HG02759 (cell line): ENCODE measurements around the gene KAT6B.
A peak's percentile ranks its signal among the peaks of the same experiment; 100 is the strongest.
"Not testable (repeated sequence)": the region's sequence is repeated elsewhere in the genome, so short reads cannot be mapped to it uniquely, and the experiment has no call there.

Source experiments
- ATAC-seq: cut with Tn5 transposase; IDR thresholded peaks from one replicate; pipeline ENCODE4 v1.9.1; 2021; ENCODE audit warnings: mild to moderate bottlenecking, moderate library complexity; ENCODE audit not compliant: unreplicated experiment

The KAT6B gene

DNA sequence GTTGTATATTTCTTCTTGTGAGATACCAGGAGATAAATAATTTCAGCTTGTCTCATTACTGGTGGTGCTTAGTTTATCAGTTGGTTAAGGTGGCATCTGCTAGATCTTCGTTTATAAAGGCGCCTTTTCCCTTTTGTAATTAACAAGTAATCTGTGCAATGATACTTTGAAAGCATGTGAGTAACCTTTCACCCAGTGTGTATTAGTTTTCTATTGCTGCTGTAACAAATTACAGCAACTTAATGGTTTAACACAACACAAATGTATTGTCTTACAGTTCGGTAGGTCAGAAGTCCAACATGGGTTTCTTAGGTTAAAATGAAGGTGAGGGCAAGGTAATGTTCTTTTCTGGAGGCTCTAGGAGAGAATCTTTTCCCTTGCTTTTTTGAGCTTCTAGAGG lies 30.5 kb downstream of the KAT6B start:
- ATAC-seq, result no peak

DNA sequence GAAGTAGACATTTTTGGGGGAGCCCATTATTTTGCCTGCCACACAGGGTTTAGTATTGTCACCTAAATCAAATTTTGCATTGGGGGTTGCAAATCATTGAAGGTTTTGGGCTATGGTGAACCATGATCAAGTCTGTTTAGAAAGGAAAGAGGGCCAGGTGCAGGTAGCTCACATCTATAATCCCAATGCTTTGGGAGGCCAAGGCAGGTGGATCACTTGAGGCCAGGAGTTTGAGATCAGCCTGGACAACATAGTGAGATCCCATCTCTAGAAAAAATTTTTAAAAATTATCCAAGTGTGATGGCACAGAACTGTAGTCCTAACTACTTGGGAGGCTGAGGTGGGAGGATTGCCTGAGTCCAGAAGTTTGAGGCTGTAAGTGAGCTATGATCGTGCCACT lies 31.2 kb downstream of the KAT6B start:
- ATAC-seq, result no peak

DNA sequence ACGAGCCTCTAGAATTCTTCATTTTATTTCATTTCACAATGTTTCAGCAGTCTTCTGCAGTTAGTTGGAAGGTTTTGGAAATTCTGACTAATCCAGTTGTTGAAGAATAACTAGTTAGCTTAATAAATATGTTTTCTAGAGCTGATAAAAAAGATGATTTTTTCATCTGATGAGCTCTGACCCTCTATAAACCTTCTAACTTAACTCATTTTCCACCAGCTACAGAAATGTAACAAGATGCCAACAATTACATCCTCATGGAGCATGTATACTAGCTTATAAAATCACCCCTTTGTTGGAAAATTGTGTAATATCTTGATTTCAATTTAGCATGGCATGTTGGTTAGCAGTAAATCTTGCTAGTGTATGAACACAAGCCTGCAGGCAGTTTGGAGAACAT lies 33.1 kb downstream of the KAT6B start:
- ATAC-seq, result no peak

DNA sequence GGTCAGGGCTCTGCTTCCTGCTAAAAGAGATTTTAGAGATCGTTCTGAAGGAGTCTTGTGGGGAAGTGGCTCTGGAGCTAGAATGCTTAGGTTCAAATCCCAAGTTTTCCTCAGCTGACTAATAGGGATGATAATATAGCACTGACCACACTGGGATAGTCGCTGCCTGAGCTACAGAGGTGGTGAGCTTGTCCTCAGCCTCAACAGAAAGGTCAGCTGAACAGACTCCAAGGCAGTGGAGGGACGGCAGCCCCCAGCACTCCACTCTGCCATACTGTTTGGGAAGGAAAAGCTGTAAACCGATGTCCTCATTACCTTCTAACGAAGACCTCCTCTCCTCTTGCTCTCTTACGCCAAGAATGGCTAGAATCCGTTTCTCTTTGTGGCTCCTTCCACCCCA lies 36.2 kb downstream of the KAT6B start:
- ATAC-seq, result no peak

DNA sequence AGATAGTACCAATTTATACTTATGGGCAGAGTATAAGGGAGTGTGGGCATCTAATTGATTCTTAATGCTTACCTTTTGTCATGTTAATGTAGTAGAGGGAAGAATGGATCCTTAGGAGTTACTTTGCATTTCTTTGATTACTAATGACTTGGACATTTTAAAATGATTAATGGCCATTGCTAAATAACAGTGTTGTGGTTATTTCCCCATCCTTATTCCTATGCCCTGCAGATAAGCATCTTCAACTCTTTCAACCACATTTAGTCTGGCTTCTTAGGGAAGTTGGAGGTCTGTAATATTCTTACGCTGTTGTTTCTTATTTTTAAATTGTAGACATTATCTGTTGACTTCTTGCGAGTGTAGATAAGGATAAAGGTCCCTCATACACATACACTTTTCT lies 37.2 kb downstream of the KAT6B start:
- no peak for ATAC-seq

DNA sequence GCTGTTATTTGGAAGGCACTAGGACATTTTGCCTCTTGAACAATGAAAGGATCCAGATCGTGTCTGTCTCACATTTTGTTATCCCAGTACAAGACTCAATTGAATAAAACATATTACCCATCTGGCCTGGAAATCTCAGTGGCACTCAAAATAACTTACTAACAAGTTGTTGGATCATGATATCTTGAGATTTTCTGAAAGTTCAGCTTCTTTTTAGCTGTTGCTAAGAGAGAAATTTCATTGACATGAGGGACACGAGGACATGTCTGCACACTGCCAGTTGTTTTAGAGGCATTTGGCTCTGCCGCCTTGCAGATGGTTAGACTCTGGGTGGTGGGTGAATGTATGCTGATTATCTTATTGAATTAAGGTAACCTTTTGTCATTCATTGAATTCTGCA lies 41.0 kb downstream of the KAT6B start:
- ATAC-seq, result no peak

DNA sequence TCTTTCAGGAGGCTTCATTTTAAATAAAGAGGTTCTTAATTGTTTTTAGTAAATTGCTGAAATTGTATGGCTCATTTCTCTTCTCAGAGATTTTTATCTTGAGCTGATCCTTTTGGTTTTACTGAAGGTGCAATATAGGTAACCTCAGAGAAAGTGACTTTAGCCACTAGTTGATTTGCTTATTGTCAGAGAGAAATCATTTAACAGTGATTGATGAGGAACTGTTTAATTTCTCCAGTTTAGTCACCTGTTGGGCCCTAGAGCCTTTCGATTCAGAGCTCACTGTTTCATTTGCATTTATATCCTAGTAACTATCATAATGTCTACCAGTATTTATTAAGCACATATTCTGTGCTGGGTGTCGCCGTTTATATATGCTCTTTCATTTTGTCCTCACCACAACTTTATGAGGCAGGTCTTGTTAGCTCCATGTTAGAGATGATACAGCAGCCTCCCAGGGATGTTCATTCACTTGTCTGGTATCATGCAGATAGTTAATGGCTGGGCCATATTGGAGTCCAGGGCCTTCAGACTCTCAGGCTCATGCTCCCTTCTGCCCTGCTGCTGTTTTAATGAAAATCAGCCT lies 42.1 kb downstream of the KAT6B start:
- no peak for ATAC-seq

DNA sequence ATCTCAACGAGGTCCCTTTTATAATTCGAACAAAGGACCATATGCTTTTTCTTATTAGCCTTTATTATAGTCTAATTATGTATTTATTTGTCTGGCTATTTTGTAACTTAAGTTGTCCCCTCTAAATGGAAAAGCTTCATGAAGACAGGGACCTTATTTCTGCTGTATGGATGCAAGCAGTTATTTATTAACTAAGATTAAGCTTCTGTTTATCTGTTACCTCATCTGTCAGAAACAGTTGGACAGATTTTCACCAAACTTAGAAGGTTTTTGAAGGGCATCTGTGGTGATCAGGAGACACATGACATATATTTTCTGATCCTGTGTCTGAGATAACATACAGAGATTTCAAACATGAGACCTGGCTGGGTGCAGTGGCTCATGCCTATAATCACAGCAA lies 43.2 kb downstream of the KAT6B start:
- no peak for ATAC-seq

DNA sequence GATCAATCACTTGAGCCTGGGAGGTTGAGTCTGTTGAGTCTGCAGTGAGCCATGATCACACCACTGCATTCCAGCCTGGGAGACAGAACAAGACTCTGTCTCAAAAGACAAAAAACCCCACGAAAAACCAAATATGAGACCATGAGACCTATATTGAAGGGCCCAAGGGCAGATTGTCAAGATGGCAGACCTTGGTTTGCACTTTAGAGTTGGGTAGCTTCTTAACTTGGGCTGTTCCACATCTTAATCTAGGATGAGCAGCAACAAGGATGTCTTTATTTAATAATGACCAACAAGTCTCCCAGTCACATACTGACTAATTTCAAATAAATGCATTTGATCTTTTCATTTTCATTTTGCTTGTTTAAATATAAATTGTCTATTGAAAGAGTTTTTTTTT lies 43.8 kb downstream of the KAT6B start:
- ATAC-seq, result no peak

DNA sequence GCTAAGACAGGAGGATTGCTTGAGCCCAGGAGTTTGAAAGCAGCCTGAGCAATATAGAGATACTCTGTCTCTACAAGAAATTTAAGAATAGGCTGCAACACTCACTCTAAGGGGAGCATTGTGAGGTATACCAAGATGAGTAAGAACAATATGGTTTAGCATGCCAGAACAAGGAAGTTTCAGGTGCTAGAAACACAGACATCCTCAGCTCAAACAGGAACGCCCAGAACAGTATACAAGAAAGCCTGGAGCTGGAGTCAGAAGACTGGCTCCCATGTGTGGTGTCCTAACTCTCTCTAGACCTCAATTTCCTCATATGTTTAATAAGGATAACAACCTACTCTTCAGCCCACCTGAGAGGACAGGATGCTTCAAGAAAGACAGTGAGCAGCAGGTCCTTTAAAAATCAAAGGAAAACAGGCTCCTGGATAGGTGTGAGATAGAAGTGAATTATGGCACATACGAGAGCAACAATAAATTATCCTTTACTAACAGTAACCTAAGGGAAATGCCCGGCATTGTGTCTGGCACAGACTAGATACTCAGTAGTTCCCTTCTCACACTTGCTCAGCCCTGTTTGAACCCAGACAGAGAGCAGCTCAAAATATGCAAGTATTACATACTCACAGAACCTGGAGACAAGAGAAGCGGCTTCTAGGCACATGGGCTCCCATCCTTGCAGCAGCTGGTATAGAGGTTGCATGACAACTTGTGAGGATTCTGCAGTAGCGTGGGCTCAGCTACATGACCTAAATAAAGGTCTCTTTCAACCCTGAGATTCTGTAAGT lies 45.4 kb downstream of the KAT6B start:
- peak; percentile 88 for ATAC-seq

DNA sequence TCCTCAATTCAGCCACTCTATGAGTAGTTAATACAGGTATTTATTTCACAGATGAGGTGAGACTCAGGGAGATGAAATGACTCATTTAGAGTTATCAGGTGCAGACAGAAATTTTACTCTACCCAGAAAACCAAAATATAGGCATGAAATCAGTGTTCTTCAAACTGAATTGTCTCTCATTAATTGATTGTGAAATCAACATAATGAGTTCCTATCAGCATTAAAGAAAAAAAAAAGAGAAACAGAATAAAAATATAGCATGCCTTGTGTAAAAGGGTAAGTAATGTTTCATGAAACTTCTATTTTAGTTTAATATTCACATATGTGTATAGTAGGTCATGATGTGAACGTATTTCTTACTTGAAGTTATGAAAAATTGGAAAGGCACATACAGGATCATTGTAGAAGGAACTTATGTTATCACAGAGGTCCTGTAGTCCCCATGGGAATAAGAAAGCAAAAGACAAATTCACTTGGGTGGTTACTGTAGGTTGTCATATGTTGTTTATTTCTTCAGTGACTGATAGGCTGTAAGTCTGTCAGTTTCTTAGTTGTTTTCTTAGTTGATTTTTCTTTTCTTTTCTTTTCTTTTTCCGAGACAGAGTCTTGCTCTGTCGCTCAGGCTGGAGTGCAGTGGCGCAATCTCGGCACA lies 47.5 kb downstream of the KAT6B start:
- no peak for ATAC-seq

DNA sequence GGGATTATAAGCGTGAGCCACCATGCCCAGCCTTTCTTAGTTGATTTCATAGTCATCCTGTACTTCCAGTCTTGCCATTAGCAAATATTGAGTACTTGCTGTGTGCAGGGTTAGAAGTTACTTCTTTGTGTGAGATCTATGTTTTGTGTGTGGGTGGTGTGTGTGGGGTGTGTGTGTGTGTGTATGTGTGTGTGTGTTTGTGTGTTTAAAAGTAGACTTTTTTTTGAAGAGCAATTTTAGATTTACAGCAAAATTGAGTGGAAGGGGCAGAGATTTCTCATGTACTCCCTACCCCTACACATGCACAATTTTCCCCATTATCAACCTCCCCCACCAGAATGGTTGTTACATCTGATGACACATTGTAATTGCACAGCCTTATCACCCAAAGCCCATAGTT lies 48.2 kb downstream of the KAT6B start:
- ATAC-seq, result no peak

DNA sequence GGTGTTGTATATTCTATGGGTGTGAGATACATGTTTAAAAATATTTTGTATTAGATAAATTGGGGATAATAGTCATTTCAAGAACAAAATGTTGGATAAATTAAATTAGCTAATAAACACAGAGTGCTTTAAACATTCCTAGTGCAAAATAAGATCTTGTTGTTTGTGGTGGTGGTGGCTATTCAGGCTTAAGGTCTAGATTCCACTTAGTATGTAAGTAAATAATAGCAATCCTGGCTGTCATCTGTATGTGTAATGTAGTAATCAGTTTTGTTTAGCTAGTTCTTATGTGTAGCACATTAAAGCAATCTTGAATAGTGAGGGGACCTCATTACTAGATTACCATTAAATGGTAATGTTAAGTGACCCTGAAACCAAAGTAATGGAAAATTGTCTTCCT lies 48.7 kb downstream of the KAT6B start:
- no peak for ATAC-seq

DNA sequence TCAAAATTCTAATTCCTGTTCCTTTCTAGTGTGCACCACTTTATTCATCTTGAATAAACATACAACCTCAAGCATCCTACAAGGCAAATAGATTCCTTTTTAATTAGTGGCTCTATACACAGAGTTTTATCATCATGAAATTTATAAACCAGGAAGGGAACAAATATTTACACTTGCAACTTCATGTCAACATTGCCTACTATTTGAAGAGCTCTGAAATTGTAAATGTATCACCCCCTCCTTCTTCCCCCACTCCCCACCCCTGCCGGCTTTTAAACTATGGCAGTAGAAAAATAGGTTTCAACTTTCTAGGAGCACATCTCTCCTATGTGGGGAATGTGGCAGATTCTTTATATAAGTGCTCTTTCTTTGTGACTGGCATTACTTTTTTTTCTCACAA lies 49.6 kb downstream of the KAT6B start:
- no peak for ATAC-seq

DNA sequence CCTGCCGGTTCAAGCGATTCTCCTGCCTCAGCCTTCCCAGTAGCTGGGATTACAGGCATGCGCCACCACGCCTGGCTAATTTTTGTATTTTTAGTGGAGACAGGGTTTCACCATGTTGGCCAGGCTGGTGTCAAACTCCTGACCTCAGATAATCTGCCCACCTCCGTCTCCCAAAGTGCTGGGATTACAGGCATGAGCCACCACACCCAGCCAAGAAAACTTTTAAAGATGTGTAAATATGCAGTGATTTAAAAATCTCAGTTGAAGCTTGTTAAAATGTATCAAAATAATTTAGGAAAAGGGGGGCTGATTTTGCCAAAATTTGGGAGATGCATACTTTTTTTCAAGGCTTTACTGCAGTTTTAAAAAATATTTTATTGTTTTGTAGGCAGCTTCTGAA lies 50.7 kb downstream of the KAT6B start:
- ATAC-seq, result not testable (repeated sequence)

DNA sequence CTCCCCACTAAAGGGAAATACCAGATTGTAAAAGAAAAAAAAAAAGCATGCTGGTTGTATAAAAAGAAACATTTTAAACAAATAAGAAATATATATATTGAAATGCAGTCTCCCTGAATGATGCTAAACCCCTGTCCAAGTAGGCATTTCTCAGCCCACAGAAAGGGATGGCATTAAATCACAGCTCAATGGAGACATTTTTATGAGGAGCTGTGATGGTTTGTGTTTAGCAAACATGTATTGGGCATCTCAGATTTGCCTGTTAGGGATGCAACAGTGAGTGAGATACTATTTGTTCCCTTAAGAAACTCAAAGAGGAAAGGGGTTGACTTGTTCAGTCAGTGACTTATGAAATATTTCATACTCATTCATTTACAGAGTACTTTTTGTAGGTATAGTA lies 51.5 kb downstream of the KAT6B start:
- ATAC-seq, result no peak

DNA sequence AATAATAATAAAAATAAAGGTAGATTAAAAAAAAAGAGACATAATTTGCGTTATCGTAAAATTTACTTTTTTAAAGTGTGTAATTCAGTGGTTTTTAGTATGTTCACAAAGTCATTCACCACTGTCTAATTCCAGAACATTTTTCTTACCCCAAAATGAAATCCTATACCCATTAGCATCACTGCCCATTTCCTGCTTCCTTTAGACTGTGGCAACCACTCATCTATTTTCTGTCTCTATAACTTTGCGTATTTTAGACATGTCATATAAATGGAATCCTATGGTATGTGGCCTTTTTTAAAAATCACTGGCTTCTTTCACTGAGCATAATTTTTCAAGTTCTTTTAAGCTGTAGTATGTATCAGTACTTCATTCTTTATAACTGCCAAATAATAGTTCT lies 53.6 kb downstream of the KAT6B start:
- no peak for ATAC-seq

DNA sequence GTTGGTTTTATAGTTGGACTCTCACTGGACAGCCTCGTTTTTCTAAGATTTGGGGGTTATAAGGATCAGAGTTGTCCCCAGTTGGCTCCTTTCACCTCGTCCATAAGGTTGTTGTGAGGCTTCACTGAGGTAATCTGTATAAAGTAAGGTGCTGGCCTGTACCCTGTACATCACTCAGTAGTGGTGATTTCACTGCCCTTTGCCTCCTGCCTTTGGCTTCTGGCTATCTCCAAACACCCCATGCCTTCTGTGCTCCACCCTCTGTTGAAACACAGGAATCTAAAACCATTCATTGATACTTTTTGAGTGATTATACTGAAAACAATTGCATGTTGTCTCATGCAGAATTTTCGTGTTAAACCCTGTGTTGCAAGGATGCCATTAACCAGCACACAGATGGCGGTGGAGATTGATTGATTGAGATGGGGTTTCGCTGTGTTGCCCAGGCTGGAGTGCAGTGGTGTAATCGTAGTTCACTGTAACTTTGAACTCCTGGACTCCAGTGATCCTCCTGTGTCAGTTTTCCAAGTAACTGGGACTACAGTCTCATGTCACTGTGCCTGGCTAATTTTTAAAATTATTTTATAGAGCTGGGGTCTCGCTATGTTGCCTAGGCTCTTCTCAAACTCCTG lies 55.0 kb downstream of the KAT6B start:
- no peak for ATAC-seq

DNA sequence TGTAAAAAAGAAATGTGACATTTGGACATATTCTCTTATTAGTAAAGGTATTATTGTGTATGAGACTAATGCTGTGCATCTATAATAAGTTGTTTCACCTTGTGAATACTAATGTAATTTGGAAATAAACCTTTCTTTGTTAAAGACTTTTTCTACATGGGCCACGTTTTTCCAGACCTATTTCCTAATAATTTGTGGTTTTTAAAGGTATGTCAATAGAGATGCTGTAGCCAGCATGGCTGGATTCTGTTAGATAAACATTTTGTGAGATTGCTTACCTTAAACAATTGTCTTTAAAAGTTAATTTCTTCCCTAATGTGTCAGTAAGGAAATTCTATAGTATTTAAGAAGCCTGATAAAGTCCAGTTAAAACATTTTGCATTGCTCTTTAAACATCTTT lies 56.0 kb downstream of the KAT6B start:
- no peak for ATAC-seq

DNA sequence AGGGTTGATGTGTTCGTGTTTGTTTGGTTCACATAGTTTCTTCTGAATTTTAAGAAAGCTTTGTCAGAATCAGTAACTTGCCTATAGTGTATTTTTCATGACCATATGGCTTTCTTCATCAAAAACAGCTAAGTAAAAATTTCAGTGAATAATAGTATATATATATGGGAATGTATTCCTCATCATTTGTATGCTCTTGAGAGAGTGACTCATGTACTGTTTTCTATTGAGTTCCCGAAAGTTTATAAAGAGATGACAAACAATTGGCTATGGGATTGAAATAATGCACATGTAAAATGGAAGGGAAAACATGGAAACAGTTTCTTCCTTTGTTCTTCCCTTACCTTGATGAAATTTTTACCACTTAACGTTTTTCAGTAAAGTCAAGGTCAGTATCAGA lies 56.4 kb downstream of the KAT6B start:
- no peak for ATAC-seq

DNA sequence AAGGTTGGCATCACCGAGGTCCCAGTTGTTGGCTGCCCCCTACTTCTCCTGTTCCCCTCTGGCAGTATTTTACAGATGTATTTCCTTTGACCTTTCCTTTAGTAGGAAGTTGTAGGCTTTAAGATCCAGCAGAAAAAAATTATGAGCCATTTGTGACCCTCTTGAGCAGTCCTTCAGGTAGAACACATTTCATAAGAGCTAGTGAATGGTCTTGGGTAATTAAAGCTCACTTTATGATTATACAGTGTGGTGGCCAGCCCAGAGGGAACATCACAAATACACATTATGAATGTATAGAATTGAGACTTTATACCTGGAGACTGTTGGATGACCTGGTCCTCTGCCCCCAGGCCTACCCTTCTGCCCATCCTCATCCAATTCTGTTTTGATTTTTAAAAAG lies 57.0 kb downstream of the KAT6B start:
- no peak for ATAC-seq
